Measurements from ENCODE around the gene SPATA2.

GRCh38 chr20:49877386-49877921, 37.9 kb downstream of the SPATA2 start:
- no peak for TF ChIP-seq EZH2phosphoT487 (IDR thresholded peaks at IDR 0.05; ENCODE audit: borderline replicate concordance)
- no peak for TF ChIP-seq CTCF (conservative IDR thresholded peaks at IDR 0.05; ENCODE audit: low read length)
